HepG2 (cell line): ENCODE measurements around the gene ARHGDIG.

ENCODE experiments used
- FOSL1 ChIP-seq: sonication (generic); formaldehyde crosslinking; IDR thresholded peaks from 2 replicates; pipeline ENCODE4 v1.9.0; 2021; ENCODE audit warnings: missing genetic modification reagents, borderline replicate concordance
- GATAD2A ChIP-seq: IDR thresholded peaks from 2 replicates; pipeline ENCODE4 v1.6.1; 2016
- HOXA9 ChIP-seq: sonication (generic); formaldehyde crosslinking; IDR thresholded peaks from 2 replicates; pipeline ENCODE4 v1.8.1; 2022; ENCODE audit warnings: missing genetic modification reagents, mild to moderate bottlenecking, moderate library complexity, borderline replicate concordance
- MIXL1 ChIP-seq: IDR thresholded peaks from 2 replicates; pipeline ENCODE4 v1.6.1; 2016
- NBN ChIP-seq: fragments of 450-650 bp; conservative IDR thresholded peaks from 2 replicates; pipeline ENCODE4 v1.6.1; 2017
- RAD21 ChIP-seq: fragments of 450-650 bp; formaldehyde crosslinking; IDR thresholded peaks from 2 replicates; pipeline ENCODE4 v1.5.0; 2020; ENCODE audit warnings: mild to moderate bottlenecking
- TOE1 ChIP-seq: sonication (generic); formaldehyde crosslinking; IDR thresholded peaks from 2 replicates; pipeline ENCODE4 v1.4.0; 2020; ENCODE audit warnings: mild to moderate bottlenecking, missing genetic modification reagents
- U2AF1 ChIP-seq: fragments of 200-400 bp; formaldehyde crosslinking; optimal IDR thresholded peaks from 2 replicates; pipeline ENCODE3; 2017; ENCODE audit warnings: mild to moderate bottlenecking, low read depth, low read length
- ZFP90 ChIP-seq: sonication (generic); formaldehyde crosslinking; IDR thresholded peaks from 2 replicates; pipeline ENCODE4 v1.8.0; 2022; ENCODE audit warnings: missing genetic modification reagents, mild to moderate bottlenecking, inconsistent platforms, borderline replicate concordance
- ZNF224 ChIP-seq: sonication (generic); formaldehyde crosslinking; IDR thresholded peaks from 2 replicates; pipeline ENCODE4 v1.5.0; 2020; ENCODE audit warnings: mild to moderate bottlenecking, missing genetic modification reagents
- ZNF724P ChIP-seq: sonication (generic); formaldehyde crosslinking; IDR thresholded peaks from 2 replicates; pipeline ENCODE4 v1.8.0; 2022; ENCODE audit warnings: missing genetic modification reagents, borderline replicate concordance
- TF ChIP-seq, protein P1 (sequence below): sonication (generic); formaldehyde crosslinking; IDR thresholded peaks from 2 replicates; pipeline ENCODE4 v1.4.0; 2020; ENCODE audit warnings: mild to moderate bottlenecking, missing genetic modification reagents
- TF ChIP-seq, protein P2 (sequence below): sonication (generic); formaldehyde crosslinking; IDR thresholded peaks from 2 replicates; pipeline ENCODE4 v1.8.1; 2023; ENCODE audit warnings: mild to moderate bottlenecking, inconsistent platforms, moderate library complexity, missing genetic modification reagents, borderline replicate concordance

DNA sequence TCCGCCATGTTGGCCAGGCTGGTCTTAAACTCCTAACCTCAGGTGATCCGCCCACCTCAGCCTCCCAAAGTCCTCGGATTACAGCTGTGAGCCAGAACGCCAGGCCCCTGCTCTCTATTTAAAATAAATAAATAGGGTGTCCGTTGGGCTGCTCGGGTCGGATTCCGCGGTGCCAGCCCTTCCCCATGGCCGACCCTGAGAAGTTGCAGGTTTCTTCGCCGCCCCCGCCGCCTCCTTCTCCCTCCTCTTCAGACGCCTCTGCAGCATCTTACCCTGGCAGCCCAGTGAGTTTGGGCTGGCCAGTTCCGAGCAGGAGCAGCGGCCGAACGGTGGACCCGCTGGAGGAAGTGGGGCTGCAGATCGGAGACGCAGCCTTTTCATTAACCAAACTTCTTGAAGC, 49.4 kb upstream of the ARHGDIG start:
- TF ChIP-seq FOSL1 (CRISPR knock-in tag) = no peak
- TF ChIP-seq U2AF1 = no peak
- no peak for TF ChIP-seq HOXA9
- no peak for TF ChIP-seq TOE1
- no peak for TF ChIP-seq ZNF224 (CRISPR knock-in tag)
- no peak for TF ChIP-seq GATAD2A (CRISPR knock-in tag)
- TF ChIP-seq, protein P1, sequence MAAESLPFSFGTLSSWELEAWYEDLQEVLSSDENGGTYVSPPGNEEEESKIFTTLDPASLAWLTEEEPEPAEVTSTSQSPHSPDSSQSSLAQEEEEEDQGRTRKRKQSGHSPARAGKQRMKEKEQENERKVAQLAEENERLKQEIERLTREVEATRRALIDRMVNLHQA = no peak
- TF ChIP-seq MIXL1 = no peak
- no peak for TF ChIP-seq RAD21 (CRISPR knock-in tag)
- TF ChIP-seq, protein P2, sequence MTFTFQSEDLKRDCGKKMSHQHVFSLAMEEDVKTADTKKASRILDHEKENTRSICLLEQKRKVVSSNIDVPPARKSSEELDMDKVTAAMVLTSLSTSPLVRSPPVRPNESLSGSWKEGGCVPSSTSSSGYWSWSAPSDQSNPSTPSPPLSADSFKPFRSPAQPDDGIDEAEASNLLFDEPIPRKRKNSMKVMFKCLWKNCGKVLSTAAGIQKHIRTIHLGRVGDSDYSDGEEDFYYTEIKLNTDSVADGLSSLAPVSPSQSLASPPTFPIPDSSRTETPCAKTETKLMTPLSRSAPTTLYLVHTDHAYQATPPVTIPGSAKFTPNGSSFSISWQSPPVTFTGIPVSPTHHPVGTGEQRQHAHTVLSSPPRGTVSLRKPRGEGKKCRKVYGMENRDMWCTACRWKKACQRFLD = no peak
- no peak for TF ChIP-seq ZNF724P (CRISPR knock-in tag)
- TF ChIP-seq NBN = no peak
- no peak for TF ChIP-seq ZFP90
